Fibroblast of pulmonary artery (primary cell): ENCODE results near the gene SNTA1.

Experiments used
- DNase-seq: peaks from one replicate; pipeline ENCODE4 v3.0.0-alpha.2; 2010; ENCODE audit warnings: low read depth
- H3K4me3 ChIP-seq: replicated peaks from 2 replicates; pipeline ENCODE4 v1.5.1; 2011; ENCODE audit warnings: low read depth, mild to moderate bottlenecking, control low read depth, low read length, moderate library complexity
- TF ChIP-seq, protein P1 (sequence below): IDR thresholded peaks from 2 replicates; pipeline ENCODE4 v1.5.1; 2011; ENCODE audit warnings: mild to moderate bottlenecking, control low read depth, low read length, inconsistent platforms; ENCODE audit errors: missing control alignments

SNTA1 gene

DNA sequence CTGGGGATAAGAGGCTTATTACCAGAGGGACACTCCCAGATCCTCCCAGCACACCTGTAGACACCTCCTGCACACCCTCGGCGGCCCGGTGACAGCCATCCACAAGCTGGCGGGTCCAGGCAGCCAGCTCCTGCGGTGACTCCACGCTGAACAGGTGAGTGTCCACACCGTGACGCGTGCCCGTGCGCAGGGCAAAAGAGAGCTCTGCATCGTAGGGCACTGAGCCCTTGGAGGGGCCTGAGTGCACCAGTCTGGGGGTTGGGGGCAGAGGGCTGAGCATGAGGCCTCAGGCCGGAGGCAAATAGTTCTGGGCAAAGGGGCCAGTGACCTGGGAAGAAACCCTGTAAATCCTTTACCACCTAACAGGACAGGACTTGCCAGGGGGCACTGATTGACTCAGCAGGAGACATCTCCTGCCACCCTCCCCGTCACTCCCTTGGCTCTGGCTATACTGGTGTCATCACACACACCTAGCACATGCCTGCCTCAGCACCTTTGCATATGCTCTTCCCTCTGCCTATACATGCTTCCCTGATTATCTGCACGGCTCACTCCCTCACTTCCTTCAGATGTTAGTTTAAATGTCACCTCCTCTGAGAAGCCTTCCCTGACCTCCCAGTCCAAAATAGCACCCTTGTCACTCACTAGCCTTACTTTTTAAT lies 33.4 kb downstream of the SNTA1 start:
- no peak for DNase-seq
- TF ChIP-seq, protein P1, sequence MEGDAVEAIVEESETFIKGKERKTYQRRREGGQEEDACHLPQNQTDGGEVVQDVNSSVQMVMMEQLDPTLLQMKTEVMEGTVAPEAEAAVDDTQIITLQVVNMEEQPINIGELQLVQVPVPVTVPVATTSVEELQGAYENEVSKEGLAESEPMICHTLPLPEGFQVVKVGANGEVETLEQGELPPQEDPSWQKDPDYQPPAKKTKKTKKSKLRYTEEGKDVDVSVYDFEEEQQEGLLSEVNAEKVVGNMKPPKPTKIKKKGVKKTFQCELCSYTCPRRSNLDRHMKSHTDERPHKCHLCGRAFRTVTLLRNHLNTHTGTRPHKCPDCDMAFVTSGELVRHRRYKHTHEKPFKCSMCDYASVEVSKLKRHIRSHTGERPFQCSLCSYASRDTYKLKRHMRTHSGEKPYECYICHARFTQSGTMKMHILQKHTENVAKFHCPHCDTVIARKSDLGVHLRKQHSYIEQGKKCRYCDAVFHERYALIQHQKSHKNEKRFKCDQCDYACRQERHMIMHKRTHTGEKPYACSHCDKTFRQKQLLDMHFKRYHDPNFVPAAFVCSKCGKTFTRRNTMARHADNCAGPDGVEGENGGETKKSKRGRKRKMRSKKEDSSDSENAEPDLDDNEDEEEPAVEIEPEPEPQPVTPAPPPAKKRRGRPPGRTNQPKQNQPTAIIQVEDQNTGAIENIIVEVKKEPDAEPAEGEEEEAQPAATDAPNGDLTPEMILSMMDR, result no peak

DNA sequence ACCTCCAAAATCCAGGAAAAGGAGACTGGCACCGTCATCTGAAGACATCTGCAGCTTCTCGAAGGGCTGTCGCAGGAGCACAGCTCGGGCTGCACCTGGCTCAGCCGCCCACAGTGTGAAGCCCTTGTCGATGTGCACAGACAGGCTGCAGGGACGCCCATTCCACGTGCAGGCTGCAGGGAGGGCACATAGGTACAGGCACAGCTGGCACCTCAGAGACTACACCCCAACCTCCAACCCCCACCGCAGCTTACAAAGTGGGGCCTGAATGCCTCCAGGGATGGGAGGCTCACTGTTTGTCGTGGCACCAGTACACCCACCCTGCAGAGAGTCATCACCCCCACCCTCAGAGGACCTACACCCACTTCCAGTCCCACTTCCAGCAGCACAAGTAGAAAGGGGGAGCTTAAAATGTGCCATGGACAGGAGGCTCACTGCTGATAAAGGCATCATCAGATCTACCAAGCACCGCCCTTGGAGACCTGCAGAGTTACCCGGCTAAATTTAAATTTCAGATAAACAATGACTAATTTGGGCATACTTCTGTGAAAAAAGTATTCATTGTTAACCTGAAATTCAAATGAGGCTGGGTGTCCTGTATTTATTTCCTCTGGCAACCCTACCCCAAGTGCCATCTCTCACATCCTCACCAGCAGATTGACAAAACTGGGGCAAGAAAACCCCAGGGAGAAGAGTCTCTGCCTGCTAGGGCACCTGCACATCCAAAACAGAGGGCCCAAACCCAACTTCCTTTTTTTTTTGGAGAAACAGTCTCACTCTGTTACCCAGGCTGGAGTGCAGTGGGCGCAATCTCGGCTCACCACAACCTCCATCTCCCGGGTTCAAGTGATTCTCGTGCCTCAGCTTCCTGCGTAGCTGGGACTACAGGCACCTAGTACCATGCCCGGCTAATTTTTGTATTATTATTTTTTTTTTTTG lies 34.6 kb downstream of the SNTA1 start:
- DNase-seq, result no peak
- H3K4me3 ChIP-seq, result no peak overlapping the region
- TF ChIP-seq, protein P1, result no peak

More for the DNA sequence above, 33.4 kb downstream of the SNTA1 start:
- H3K4me3 ChIP-seq, result no peak overlapping the region

DNA sequence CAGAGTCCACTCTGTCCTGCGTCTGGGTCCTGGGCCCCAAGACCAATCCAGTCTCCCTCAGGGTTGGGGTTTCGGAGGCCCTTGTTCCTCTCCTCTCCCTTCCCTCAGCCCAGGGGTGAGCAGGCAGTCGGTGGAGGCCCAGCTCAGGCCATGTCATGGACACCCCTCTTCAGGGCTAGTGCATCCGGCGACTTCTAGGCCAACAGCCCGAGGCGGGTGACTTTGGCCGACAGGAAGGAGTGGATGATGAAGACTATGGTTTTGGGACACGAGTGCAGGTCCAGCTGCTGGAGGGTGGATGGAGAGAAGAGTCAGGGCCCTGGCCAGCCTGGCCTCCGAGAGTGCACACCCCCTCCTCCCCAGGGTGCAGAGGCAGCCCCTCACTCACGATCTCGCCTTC lies 35.2 kb downstream of the SNTA1 start:
- DNase-seq, result no peak
- TF ChIP-seq, protein P1, result no peak
- no peak overlapping the region for H3K4me3 ChIP-seq

DNA sequence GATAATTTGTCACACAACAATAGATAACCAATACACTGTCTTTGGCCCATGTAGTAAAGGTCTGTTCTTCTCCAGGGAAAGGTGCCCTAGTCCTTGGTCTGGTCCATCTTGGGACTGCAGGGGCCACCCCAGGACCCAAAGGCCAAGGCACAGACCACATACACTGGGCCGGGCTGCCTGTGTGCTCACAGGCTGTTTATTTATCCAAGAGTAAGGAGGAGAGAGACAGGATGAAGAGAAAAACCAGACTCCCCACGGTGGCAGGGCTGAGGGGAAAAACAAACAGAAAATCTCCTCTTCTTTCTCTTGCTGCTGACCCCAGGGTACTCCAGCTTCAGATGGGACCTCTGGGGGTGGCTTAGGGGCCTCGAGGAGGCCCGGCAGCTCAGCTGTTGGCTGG lies 35.8 kb downstream of the SNTA1 start:
- TF ChIP-seq, protein P1, result no peak
- H3K4me3 ChIP-seq, result no peak overlapping the region

DNA sequence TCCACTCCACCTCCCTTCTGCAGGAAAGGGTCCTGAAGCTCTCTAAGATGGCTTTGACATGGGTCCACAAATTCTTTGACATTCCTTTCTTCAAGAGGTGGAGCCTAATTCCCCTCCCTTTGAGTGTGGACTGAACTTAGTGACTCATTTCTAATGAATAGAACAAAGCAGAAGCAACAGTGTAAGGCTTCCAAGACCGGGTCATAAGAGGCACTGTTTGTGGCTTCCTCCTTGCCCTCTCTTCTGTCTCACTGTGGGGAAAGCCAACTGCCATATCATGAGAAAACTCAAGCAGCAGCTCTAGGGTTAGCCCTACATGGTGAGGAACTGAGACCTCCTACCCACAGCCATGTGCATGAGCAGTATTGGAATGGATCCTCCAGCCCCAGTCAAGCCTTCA lies 36.3 kb downstream of the SNTA1 start:
- TF ChIP-seq, protein P1, result no peak
- no peak overlapping the region for H3K4me3 ChIP-seq
- peak; percentile 17 for DNase-seq

More for the DNA sequence above, 35.8 kb downstream of the SNTA1 start:
- no peak for DNase-seq

DNA sequence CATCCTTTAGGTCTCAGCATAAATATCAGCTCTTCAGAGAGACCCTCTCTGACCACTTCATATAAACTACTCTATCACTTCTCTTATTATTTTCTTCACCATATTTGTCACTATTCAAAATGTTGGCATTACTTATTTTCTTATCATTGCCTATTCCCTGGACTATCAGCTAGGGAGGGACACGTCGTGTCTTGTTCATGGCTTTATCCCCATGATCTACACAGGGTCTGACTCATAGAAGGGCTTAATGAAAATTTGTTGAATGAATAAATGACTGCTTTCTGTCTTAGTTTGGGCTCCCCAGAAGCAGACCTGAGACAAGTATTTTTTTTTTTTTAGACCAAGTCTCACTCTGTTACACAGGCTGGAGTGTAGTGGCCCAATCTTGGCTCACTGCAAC lies 39.3 kb downstream of the SNTA1 start:
- H3K4me3 ChIP-seq, result no peak overlapping the region
- TF ChIP-seq, protein P1, result no peak
- no peak for DNase-seq
